ENCODE results near the gene CAPG. TPM values are rescaled to one million over a fixed set of nuclear protein-coding genes. Genes with fewer than 3 reads are reported as not detected.

The CAPG gene
- total RNA-seq, 1 experiment from 2014 or later: 202 TPM

DNA sequence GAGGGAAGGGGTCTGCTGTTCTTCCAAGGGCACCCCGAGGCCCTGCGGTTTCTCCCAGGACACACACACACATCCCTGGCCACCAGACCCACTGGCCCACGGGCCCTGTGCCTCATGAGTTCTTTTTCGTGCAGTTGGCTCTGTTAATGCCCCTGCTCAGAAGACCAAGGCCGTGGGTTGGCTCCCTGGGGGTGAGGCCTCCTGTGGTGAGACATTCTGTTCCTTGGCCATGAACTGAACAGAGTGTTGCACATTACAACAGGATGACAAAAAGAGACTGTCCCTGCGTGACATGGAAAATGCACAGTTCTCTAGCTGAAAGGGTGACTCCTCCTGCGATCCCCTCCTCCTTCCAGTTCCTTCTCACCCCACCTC, 39.0 kb upstream of the CAPG start:
- ChIA-PET POLR2A (no interaction called here), CTCF (interaction anchor here (0.9 kb wide), 1 partner anchor 90 kb away, joined by 4 read pairs; the partner anchor contains the start of gene MAT2A)
- intact Hi-C loops (cut with micrococcal nuclease; ENCODE audit: unreplicated experiment) (no loop called here), in situ Hi-C loops (cut with HindIII; ENCODE audit: low pct_unique_long_range_greater_than_20kb, low sequenced_read_pairs) (no loop called here)
- no peak overlapping the region for H3K4me3 ChIP-seq (ENCODE audit: low read depth in 2 of 2, low read length in 2 of 2)
- no peaks in the 10 kb centered on the region for H3K36me3 ChIP-seq (ENCODE audit: control insufficient read depth, insufficient read depth, low read length)
- H3K27ac ChIP-seq (ENCODE audit: low read length): peak overlapping the region; percentile 60; the same call in 1 of the 2 replicates
- no peak for DNase-seq (ENCODE audit: low read depth, low spot score)
- no peaks in the 10 kb centered on the region for H3K9me3 ChIP-seq (ENCODE audit: control insufficient read depth, insufficient read depth, low read depth, low read length)
- peaks cover 24% of the 10 kb centered on the region for H3K4me1 ChIP-seq (ENCODE audit: control insufficient read depth, insufficient read depth, low read length)
- no peak for TF ChIP-seq SIN3A (IDR thresholded peaks at IDR 0.05; ENCODE audit: borderline replicate concordance, insufficient read depth, low read depth, low read length)
- no peak for TF ChIP-seq POLR2AphosphoS5 (IDR thresholded peaks at IDR 0.05; ENCODE audit: low read depth, low read length)
- TF ChIP-seq, protein P1, sequence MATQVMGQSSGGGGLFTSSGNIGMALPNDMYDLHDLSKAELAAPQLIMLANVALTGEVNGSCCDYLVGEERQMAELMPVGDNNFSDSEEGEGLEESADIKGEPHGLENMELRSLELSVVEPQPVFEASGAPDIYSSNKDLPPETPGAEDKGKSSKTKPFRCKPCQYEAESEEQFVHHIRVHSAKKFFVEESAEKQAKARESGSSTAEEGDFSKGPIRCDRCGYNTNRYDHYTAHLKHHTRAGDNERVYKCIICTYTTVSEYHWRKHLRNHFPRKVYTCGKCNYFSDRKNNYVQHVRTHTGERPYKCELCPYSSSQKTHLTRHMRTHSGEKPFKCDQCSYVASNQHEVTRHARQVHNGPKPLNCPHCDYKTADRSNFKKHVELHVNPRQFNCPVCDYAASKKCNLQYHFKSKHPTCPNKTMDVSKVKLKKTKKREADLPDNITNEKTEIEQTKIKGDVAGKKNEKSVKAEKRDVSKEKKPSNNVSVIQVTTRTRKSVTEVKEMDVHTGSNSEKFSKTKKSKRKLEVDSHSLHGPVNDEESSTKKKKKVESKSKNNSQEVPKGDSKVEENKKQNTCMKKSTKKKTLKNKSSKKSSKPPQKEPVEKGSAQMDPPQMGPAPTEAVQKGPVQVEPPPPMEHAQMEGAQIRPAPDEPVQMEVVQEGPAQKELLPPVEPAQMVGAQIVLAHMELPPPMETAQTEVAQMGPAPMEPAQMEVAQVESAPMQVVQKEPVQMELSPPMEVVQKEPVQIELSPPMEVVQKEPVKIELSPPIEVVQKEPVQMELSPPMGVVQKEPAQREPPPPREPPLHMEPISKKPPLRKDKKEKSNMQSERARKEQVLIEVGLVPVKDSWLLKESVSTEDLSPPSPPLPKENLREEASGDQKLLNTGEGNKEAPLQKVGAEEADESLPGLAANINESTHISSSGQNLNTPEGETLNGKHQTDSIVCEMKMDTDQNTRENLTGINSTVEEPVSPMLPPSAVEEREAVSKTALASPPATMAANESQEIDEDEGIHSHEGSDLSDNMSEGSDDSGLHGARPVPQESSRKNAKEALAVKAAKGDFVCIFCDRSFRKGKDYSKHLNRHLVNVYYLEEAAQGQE (IDR thresholded peaks at IDR 0.05; ENCODE audit: insufficient read depth in 1 of 2, low read depth in 2 of 2, low read length in 1 of 2): no peak
- TF ChIP-seq TCF7L2 (IDR thresholded peaks at IDR 0.05; ENCODE audit: low read depth, low read length): no peak
- TF ChIP-seq CTCF (IDR thresholded peaks at IDR 0.05): no peak
- H3K27me3 ChIP-seq (ENCODE audit: control insufficient read depth, insufficient read depth, low read length): no peaks in the 10 kb centered on the region
- no TSS peak for BruUV-seq (replicated peaks)
- ATAC-seq: no peak

DNA sequence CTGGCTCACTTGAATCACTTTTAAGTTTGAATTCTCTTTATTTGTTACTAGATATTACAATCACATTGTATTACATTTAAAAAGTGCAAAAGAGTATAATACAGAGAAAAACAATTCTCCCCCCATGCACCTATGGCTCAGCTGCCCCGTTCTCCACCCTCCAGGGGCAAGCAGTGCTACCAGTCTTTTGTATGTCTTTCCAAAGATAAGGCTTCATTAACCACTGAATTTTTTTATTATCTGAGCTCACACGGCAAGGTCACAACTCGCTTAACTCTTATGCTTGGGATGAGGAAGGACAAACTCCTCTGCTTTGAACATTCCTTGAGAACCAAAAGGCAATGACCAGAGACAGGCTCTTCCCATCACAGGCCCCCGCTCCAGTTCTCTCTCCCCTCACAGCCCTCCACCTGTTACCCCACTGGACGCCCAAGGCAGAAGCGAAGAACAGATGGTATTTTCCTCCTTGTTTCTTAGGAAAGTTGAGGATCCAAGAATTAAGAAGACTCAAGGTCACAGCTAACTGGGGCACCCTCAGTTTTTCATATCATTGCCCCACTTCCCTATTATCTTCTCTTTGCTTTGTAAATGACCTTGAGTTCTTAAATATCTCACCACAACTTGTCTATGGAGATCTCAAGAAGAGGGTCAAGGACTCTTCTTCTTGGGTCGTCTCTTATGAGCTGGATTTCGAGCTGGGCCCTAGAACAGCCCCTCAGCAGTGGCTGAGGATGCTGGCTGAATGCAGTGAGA, 38.5 kb upstream of the CAPG start:
- Histone ChIP-seq H3K4me3 (ENCODE audit: low read depth in 2 of 2, low read length in 2 of 2) (no peak overlapping the region), H3K4me1 (ENCODE audit: control insufficient read depth, insufficient read depth, low read length) (peaks cover 24% of the 10 kb centered on the region), H3K9me3 (ENCODE audit: control insufficient read depth, insufficient read depth, low read depth, low read length) (no peaks in the 10 kb centered on the region), H3K27me3 (ENCODE audit: control insufficient read depth, insufficient read depth, low read length) (no peaks in the 10 kb centered on the region), H3K36me3 (ENCODE audit: control insufficient read depth, insufficient read depth, low read length) (no peaks in the 10 kb centered on the region), H3K27ac (ENCODE audit: low read length) (peak overlapping the region; percentile 60; the same call in 1 of the 2 replicates)
- in situ Hi-C loops (cut with HindIII; ENCODE audit: low pct_unique_long_range_greater_than_20kb, low sequenced_read_pairs) (no loop called here), intact Hi-C loops (cut with micrococcal nuclease; ENCODE audit: unreplicated experiment) (no loop called here)
- no peak for TF ChIP-seq POLR2AphosphoS5 (IDR thresholded peaks at IDR 0.05; ENCODE audit: low read depth, low read length)
- TF ChIP-seq SIN3A (IDR thresholded peaks at IDR 0.05; ENCODE audit: borderline replicate concordance, insufficient read depth, low read depth, low read length): no peak
- TF ChIP-seq, protein P1 (IDR thresholded peaks at IDR 0.05; ENCODE audit: insufficient read depth in 1 of 2, low read depth in 2 of 2, low read length in 1 of 2): no peak
- TF ChIP-seq TCF7L2 (IDR thresholded peaks at IDR 0.05; ENCODE audit: low read depth, low read length): no peak
- no peak for TF ChIP-seq CTCF (IDR thresholded peaks at IDR 0.05)
- DNase-seq (ENCODE audit: low read depth, low spot score) (no peak), ATAC-seq (no peak)
- ChIA-PET POLR2A (no interaction called here), CTCF (no interaction called here)
- no TSS peak for BruUV-seq (replicated peaks)

Data from Panc1 (cell line).